ENCODE measurements around the gene KANSL1. TPM values are rescaled to one million over a fixed set of nuclear protein-coding genes. Genes with fewer than 3 reads are reported as not detected.

The KANSL1 gene
- total and polyA plus RNA-seq, 2 experiments from 2014 or later: 49.0 to 206 TPM

- peaks cover 69% of the 10 kb centered on the region for H4K20me1 ChIP-seq (replicated peaks; ENCODE audit: insufficient read depth)
- no peaks in the 10 kb centered on the region for H3K9me3 Mint-ChIP-seq
- no peaks in the 10 kb centered on the region for H3K36me3 ChIP-seq (ENCODE audit: insufficient read depth)
- 0 out of 2 replicates have a peak overlapping the region, but pooled peaks have one; percentile 2 for H3K4me3 ChIP-seq
- peaks cover 2% of the 10 kb centered on the region for H3K27me3 Mint-ChIP-seq (ENCODE audit: insufficient read depth, low read depth, poor library complexity)
- 0 out of 3 replicates have a peak overlapping the region, but pooled peaks have one; percentile 28 for H3K4me3 Mint-ChIP-seq
- H3K9me2 ChIP-seq (ENCODE audit: insufficient read depth): no peaks in the 10 kb centered on the region
- peaks cover 79% of the 10 kb centered on the region for H3K4me1 ChIP-seq (ENCODE audit: insufficient read depth)
- H2AFZ ChIP-seq: no peak overlapping the region
- TF ChIP-seq ZNF114 (CRISPR knock-in tag; IDR thresholded peaks at IDR 0.05) (no peak), NANOG (IDR thresholded peaks at IDR 0.05; ENCODE audit: borderline replicate concordance) (no peak), ZNF462 (CRISPR knock-in tag; IDR thresholded peaks at IDR 0.05) (no peak), CREB1 (CRISPR knock-in tag; IDR thresholded peaks at IDR 0.05; ENCODE audit: low read depth) (no peak), JUNB (IDR thresholded peaks at IDR 0.05; ENCODE audit: unreplicated experiment) (no peak), EZH2 (IDR thresholded peaks at IDR 0.05; ENCODE audit: low read depth, unreplicated experiment) (no peak), STAT1 (IDR thresholded peaks at IDR 0.05; ENCODE audit: unreplicated experiment) (no peak), EZH2phosphoT487 (IDR thresholded peaks at IDR 0.05; ENCODE audit: unreplicated experiment) (no peak), POLR2AphosphoS5 (IDR thresholded peaks at IDR 0.05; ENCODE audit: low read depth) (no peak), ZNF331 (CRISPR knock-in tag; IDR thresholded peaks at IDR 0.05; ENCODE audit: low read depth) (no peak), CTCF (conservative IDR thresholded peaks at IDR 0.05; ENCODE audit: low read depth in 2 of 2) (no peak), ETS1 (IDR thresholded peaks at IDR 0.05) (no peak), REST (IDR thresholded peaks at IDR 0.05; ENCODE audit: unreplicated experiment) (no peak)
- DNase-seq (ENCODE audit: low spot score) (peak; percentile 47), ATAC-seq (peak; percentile 57)
- H3K27ac Mint-ChIP-seq: peak overlapping the region; percentile 38; the same call in 1 of the 2 replicates
- peaks cover 100% of the 10 kb centered on the region for H3K79me2 ChIP-seq (replicated peaks; ENCODE audit: insufficient read depth)
- H3F3A ChIP-seq (replicated peaks; ENCODE audit: low read depth): no peaks in the 10 kb centered on the region
- H3K4me2 ChIP-seq: peak overlapping the region; percentile 21
- H3K27ac ChIP-seq (ENCODE audit: low read depth): no peak overlapping the region
- no peaks in the 10 kb centered on the region for H3K36me3 Mint-ChIP-seq (ENCODE audit: low read depth)
- no peaks in the 10 kb centered on the region for H3K27me3 ChIP-seq (ENCODE audit: insufficient read depth)
- peaks cover 71% of the 10 kb centered on the region for H3K4me1 Mint-ChIP-seq
Observed at GRCh38 chr17:46117850-46118696, 75.2 kb downstream of the KANSL1 start.
